Ovary (tissue), 3 donors: ENCODE results near the gene RRP12.

Source experiments
- EP300 ChIP-seq: sonication (generic); formaldehyde crosslinking; IDR thresholded peaks from one replicate; pipeline ENCODE4 v1.6.1; 2017; ENCODE audit warnings: antibody characterized with exemption
- POLR2A ChIP-seq: fragments of 450-650 bp; IDR thresholded peaks from one replicate; pipeline ENCODE4 v1.6.1; 2017; ENCODE audit warnings: antibody characterized with exemption, mild to moderate bottlenecking, moderate library complexity
- TF ChIP-seq, protein P1 (sequence below), 3 donors: fragments of 450-650 bp in 2 of 3; fragments of 200-600 bp in 1 of 3; IDR thresholded peaks; one replicate each; pipeline versions ENCODE4 v1.5.1 to v1.8.0; 2016 to 2022; ENCODE audit warnings: antibody characterized with exemption in 3 of 3, mild to moderate bottlenecking in 1 of 3
- donor health status: DM: no; HTN: no; CAD: no.

DNA sequence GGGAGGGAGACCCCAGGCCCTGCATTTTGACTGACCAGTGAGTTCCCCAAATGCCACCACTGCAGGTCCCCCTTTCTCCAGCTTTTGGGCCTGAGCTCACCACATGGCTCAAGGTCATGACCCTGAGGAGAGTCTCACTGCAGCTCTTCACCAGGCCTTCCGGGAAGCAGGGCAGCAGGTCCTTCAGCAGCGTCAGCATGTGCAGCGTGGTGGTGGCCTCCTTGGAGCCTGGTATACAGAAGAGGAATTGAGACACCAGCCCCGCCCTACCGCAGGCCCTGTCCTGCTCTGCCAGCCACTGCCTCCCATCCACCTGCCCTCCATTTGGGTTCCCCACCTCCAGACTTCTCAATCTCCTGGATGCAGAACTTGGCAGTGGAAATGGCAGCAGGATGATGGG, 13.0 kb downstream of the RRP12 start:
- TF ChIP-seq, protein P1, sequence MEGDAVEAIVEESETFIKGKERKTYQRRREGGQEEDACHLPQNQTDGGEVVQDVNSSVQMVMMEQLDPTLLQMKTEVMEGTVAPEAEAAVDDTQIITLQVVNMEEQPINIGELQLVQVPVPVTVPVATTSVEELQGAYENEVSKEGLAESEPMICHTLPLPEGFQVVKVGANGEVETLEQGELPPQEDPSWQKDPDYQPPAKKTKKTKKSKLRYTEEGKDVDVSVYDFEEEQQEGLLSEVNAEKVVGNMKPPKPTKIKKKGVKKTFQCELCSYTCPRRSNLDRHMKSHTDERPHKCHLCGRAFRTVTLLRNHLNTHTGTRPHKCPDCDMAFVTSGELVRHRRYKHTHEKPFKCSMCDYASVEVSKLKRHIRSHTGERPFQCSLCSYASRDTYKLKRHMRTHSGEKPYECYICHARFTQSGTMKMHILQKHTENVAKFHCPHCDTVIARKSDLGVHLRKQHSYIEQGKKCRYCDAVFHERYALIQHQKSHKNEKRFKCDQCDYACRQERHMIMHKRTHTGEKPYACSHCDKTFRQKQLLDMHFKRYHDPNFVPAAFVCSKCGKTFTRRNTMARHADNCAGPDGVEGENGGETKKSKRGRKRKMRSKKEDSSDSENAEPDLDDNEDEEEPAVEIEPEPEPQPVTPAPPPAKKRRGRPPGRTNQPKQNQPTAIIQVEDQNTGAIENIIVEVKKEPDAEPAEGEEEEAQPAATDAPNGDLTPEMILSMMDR (IDR thresholded peaks at IDR 0.05) = no peak
- TF ChIP-seq POLR2A (no peak), EP300 (no peak)
